Trophoblast cell (in vitro differentiated cells and primary cell): Measurements from ENCODE around the gene ARHGAP30.

Source experiments
- DNase-seq, 2 donors: peaks; one replicate each; pipeline ENCODE4 v3.0.0-alpha.2; 2016
- H2AFZ ChIP-seq: 2 replicates; pipeline ENCODE4 v1.6.1; 2013; ENCODE audit warnings: low read length, moderate library complexity, mild to moderate bottlenecking; ENCODE audit not compliant: insufficient read depth, poor library complexity
- H2AK5ac ChIP-seq: 2 replicates; pipeline ENCODE4 v1.6.1; 2013; ENCODE audit warnings: mild to moderate bottlenecking, low read length
- H2BK120ac ChIP-seq: 2 replicates; pipeline ENCODE4 v1.6.1; 2013; ENCODE audit warnings: low read length, mild to moderate bottlenecking, moderate library complexity; ENCODE audit not compliant: insufficient read depth, poor library complexity
- H2BK12ac ChIP-seq: 2 replicates; pipeline ENCODE4 v1.6.1; 2013; ENCODE audit warnings: mild to moderate bottlenecking, low read length, moderate library complexity
- H2BK5ac ChIP-seq: 2 replicates; pipeline ENCODE4 v1.6.1; 2013; ENCODE audit warnings: low read length, low read depth, moderate library complexity, mild to moderate bottlenecking; ENCODE audit not compliant: poor library complexity
- H3K14ac ChIP-seq: 2 replicates; pipeline ENCODE4 v1.6.1; 2013; ENCODE audit warnings: mild to moderate bottlenecking, low read length
- H3K18ac ChIP-seq: 2 replicates; pipeline ENCODE4 v1.6.1; 2013; ENCODE audit warnings: mild to moderate bottlenecking, low read length
- H3K23ac ChIP-seq: 2 replicates; pipeline ENCODE4 v1.6.1; 2013; ENCODE audit warnings: low read length
- H3K27ac ChIP-seq: 2 replicates; pipeline ENCODE4 v1.5.1; 2013; ENCODE audit warnings: low read depth, mild to moderate bottlenecking, inconsistent platforms, low read length, moderate library complexity
- H3K27me3 ChIP-seq: 2 replicates; pipeline ENCODE4 v1.6.1; 2013; ENCODE audit warnings: inconsistent platforms, mild to moderate bottlenecking, low read length, moderate library complexity; ENCODE audit not compliant: insufficient read depth
- H3K36me3 ChIP-seq, 2 experiments: 1 replicate in 1 of 2; 2 replicates in 1 of 2; pipeline ENCODE4 v1.6.1; 2013; ENCODE audit warnings: low read length in 2 of 2, mild to moderate bottlenecking in 2 of 2, moderate library complexity in 1 of 2; ENCODE audit not compliant: insufficient read depth in 2 of 2, control insufficient read depth in 1 of 2
- H3K4ac ChIP-seq: 2 replicates; pipeline ENCODE4 v1.6.1; 2013; ENCODE audit warnings: low read depth, mild to moderate bottlenecking, low read length, moderate library complexity
- H3K4me1 ChIP-seq, 2 experiments: 1 replicate in 1 of 2; 2 replicates in 1 of 2; pipeline ENCODE4 v1.6.1; 2013; ENCODE audit warnings: low read length in 2 of 2, mild to moderate bottlenecking in 2 of 2, moderate library complexity in 1 of 2; ENCODE audit not compliant: insufficient read depth in 2 of 2, control insufficient read depth in 1 of 2
- H3K4me2 ChIP-seq: 2 replicates; pipeline ENCODE4 v1.6.1; 2013; ENCODE audit warnings: inconsistent platforms, mild to moderate bottlenecking, low read length, moderate library complexity
- H3K4me3 ChIP-seq: 2 replicates; pipeline ENCODE4 v1.5.1; 2013; ENCODE audit warnings: mild to moderate bottlenecking, low read depth, low read length, inconsistent platforms
- H3K79me1 ChIP-seq: one replicate; pipeline ENCODE4 v1.6.1; 2013; ENCODE audit warnings: low read length
- H3K79me2 ChIP-seq: 2 replicates; pipeline ENCODE4 v1.6.1; 2013; ENCODE audit warnings: low read length, mild to moderate bottlenecking; ENCODE audit not compliant: control insufficient read depth, insufficient read depth, poor library complexity
- H3K9ac ChIP-seq: 2 replicates; pipeline ENCODE4 v1.6.1; 2013; ENCODE audit warnings: mild to moderate bottlenecking, low read length
- H3K9me3 ChIP-seq: 2 replicates; pipeline ENCODE4 v1.6.1; 2013; ENCODE audit warnings: low read depth, mild to moderate bottlenecking, control low read depth, inconsistent platforms, low read length; ENCODE audit not compliant: insufficient read depth
- H4K12ac ChIP-seq: 2 replicates; pipeline ENCODE4 v1.6.1; 2013; ENCODE audit warnings: low read depth, mild to moderate bottlenecking, low read length, moderate library complexity
- H4K8ac ChIP-seq: 2 replicates; pipeline ENCODE4 v1.6.1; 2013; ENCODE audit warnings: low read depth, mild to moderate bottlenecking, low read length, moderate library complexity
- H4K91ac ChIP-seq: one replicate; pipeline ENCODE4 v1.6.1; 2013; ENCODE audit warnings: low read depth, mild to moderate bottlenecking, low read length, moderate library complexity
- WGBS: extraction: QIAGEN DNeasy Blood & Tissue Kit; methylation state at CpG from one replicate; pipeline ENCODE4 v1.1.7; 2013; ENCODE audit warnings: missing lambda C conversion rate; ENCODE audit not compliant: insufficient read length, insufficient coverage; ENCODE audit errors: extremely low coverage; 5-methylcytosine and 5-hydroxymethylcytosine counted together

Gene ARHGAP30

DNA sequence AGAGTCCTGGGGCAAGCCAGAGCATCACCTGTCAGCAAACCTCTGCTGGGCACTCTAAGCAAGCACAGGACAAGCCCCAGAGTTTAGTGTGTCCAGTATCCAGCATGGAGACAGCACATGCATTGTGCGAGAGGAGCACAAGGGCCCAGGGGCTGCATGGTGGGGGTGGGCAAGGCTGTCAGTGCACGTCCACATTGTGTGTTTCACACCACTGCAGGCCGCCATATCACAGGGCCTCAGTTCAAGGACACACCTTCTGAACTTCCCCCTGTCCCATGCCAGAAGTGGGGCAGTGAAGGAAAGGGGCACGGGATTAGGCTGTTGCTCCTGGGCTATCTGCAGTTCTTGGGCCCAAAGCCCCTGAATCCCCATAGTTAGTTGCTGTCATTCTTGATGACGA, 30.1 kb downstream of the ARHGAP30 start:
- H3K79me2 ChIP-seq, result peaks cover 9% of the 10 kb centered on the region
- no peak overlapping the region for H3K4ac ChIP-seq
- H3K79me1 ChIP-seq, result peaks cover 8% of the 10 kb centered on the region
- no peaks in the 10 kb centered on the region for H3K27me3 ChIP-seq
- no peak overlapping the region for H3K4me2 ChIP-seq
- H2BK12ac ChIP-seq, result no peak overlapping the region
- peaks cover 31 to 36% of the 10 kb centered on the region in 2 experiments for H3K36me3 ChIP-seq
- no peak overlapping the region for H3K4me3 ChIP-seq
- no peak overlapping the region for H3K23ac ChIP-seq
- H2AFZ ChIP-seq, result no peak overlapping the region
- no peak overlapping the region for H3K27ac ChIP-seq
- peaks cover 3% of the 10 kb centered on the region for H3K9me3 ChIP-seq
- no peak overlapping the region for H4K12ac ChIP-seq
- no peak overlapping the region for H4K8ac ChIP-seq
- H3K18ac ChIP-seq, result no peak overlapping the region
- no peak overlapping the region for H2AK5ac ChIP-seq
- no peak overlapping the region for H2BK120ac ChIP-seq
- no CpG with 5 or more reads among the region's 5 CpGs for WGBS
- no peak overlapping the region for H3K9ac ChIP-seq
- no peak overlapping the region for H4K91ac ChIP-seq
- H3K14ac ChIP-seq, result no peak overlapping the region
- DNase-seq, result no peak
- peaks cover 5 to 10% of the 10 kb centered on the region in 2 experiments for H3K4me1 ChIP-seq
- H2BK5ac ChIP-seq, result no peak overlapping the region

DNA sequence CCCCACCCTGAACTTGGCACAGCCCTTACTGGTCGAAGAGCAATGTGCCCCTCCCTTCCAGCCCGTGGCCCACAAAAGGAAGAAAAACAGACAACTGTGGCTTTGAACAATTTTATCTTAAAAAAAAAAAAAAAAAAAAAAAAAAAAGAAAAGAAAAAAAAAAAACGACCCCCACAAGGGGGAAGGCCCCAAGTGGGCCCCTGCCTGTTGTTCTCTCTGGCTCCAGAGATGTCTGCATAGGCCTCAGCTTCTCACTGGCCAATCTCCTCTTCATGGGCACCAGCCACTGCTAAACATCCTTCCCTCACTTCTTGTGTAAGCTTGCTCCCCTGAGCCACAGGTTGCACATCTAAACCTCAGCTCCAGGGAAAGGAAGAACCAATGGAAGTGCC, 30.5 kb downstream of the ARHGAP30 start:
- Histone ChIP-seq H3K9ac (peak overlapping the region; percentile 18), H3K79me1 (peaks cover 8% of the 10 kb centered on the region), H3K14ac (no peak overlapping the region), H3K79me2 (peaks cover 8% of the 10 kb centered on the region), H2AK5ac (no peak overlapping the region), H3K18ac (no peak overlapping the region), H4K8ac (no peak overlapping the region), H4K91ac (no peak overlapping the region), H2BK5ac (no peak overlapping the region), H3K23ac (no peak overlapping the region), H2BK12ac (no peak overlapping the region), H3K36me3 (peaks cover 31 to 36% of the 10 kb centered on the region in 2 experiments), H3K4me2 (peak overlapping the region; percentile 89), H3K27ac (no peak overlapping the region), H3K4me1 (peaks cover 5 to 10% of the 10 kb centered on the region in 2 experiments), H2BK120ac (no peak overlapping the region), H3K4ac (no peak overlapping the region), H2AFZ (peak overlapping the region; percentile 94), H4K12ac (no peak overlapping the region), H3K4me3 (peak overlapping the region; percentile 85), H3K9me3 (peaks cover 3% of the 10 kb centered on the region), H3K27me3 (no peaks in the 10 kb centered on the region)
- WGBS, result no CpG with 5 or more reads among the region's 3 CpGs
- no peak for DNase-seq

GRCh38 chr1:161038523-161039153, 31.1 kb downstream of the ARHGAP30 start, which contains the start of gene TSTD1:
TSS of gene TSTD1 (minus strand) at chr1:161038964. CDS start at chr1:161038889, 75 bp downstream.
- Histone ChIP-seq H2AK5ac (peak within 1 kb of the TSS; percentile 80), H3K36me3 (peaks cover 31 to 36% of the 10 kb centered on the region in 2 experiments), H3K9me3 (peaks cover 3% of the 10 kb centered on the region), H4K91ac (peak within 1 kb of the TSS; percentile 84), H2BK5ac (peak within 1 kb of the TSS; percentile 15), H3K27me3 (no peaks in the 10 kb centered on the region), H3K18ac (peak within 1 kb of the TSS; percentile 70), H2BK12ac (peak within 1 kb of the TSS; percentile 47), H2BK120ac (peak within 1 kb of the TSS; percentile 61), H2AFZ (peak within 1 kb of the TSS; percentile 94), H3K23ac (no peak within 1 kb of the TSS), H3K14ac (peak within 1 kb of the TSS; percentile 62), H4K8ac (peak within 1 kb of the TSS; percentile 52), H3K79me1 (peaks cover 8% of the 10 kb centered on the region), H3K79me2 (peaks cover 7% of the 10 kb centered on the region), H3K9ac (peak within 1 kb of the TSS; percentile 34), H3K4me1 (peaks cover 5 to 14% of the 10 kb centered on the region in 2 experiments), H4K12ac (peak within 1 kb of the TSS; percentile 9), H3K4me2 (peak within 1 kb of the TSS; percentile 89), H3K4ac (peak within 1 kb of the TSS; percentile 89), H3K4me3 (peak within 1 kb of the TSS; percentile 85), H3K27ac (peak within 1 kb of the TSS; percentile 56)
- WGBS, result no CpG with 5 or more reads among the region's 54 CpGs
- peak; percentile 78 to 79 for DNase-seq

DNA sequence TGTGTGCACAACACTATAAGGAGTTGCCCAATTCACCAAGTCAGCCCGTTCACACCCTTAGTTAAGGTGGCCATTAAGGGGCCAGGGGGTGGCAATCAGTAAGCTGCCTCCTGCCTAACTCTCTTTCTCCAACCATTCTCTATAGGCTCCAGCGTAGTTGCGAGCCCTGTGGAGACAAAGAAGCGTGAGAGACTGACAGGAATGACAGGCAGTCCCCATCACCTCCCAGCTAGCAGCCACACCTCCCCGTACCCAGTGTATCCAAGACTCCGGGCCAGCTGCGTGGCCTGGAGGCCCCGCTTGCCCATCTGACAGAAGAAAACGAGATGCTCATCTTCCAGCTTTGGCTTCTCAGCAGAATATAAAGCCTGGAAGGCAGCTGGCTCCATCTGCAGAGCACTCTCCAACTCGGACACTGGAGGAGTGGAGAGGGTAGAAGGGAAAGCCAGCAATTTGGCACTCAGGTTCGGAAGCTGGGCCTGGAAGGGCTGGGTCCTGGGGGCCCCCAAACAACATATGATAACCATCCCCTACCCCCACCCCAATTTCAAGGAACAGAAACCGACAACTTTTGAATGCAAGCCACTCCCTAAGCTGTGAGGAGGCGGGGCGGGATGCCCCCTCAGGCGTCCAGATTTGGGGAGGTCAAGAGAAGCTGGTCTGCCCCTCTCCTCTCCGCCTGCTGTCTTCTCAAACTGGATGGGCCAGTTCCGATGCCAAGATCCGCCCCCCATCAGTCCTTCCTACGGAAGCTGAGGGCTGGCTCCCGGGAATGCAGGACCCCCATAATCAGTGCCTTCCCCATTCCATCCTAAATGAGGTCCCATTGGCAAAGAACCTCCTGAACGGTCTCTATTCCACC, 31.8 kb downstream of the ARHGAP30 start:
- Histone ChIP-seq H2BK12ac (peak overlapping the region; percentile 47), H3K9ac (peak overlapping the region; percentile 34), H3K4me2 (peak overlapping the region; percentile 89), H2BK120ac (peak overlapping the region; percentile 61), H3K27me3 (no peaks in the 10 kb centered on the region), H4K91ac (peak overlapping the region; percentile 84), H4K8ac (peak overlapping the region; percentile 52), H3K4ac (peak overlapping the region; percentile 89), H2BK5ac (peak overlapping the region; percentile 15), H3K9me3 (peaks cover 3% of the 10 kb centered on the region), H3K23ac (no peak overlapping the region), H3K79me2 (peaks cover 7% of the 10 kb centered on the region), H3K79me1 (peaks cover 8% of the 10 kb centered on the region), H2AK5ac (peak overlapping the region; percentile 80), H3K4me1 (peaks cover 5 to 15% of the 10 kb centered on the region in 2 experiments), H3K27ac (peak overlapping the region; percentile 56), H3K14ac (peak overlapping the region; percentile 62), H3K4me3 (peak overlapping the region; percentile 85), H2AFZ (peak overlapping the region; percentile 94), H4K12ac (peak overlapping the region; percentile 31), H3K36me3 (peaks cover 31 to 36% of the 10 kb centered on the region in 2 experiments), H3K18ac (peak overlapping the region; percentile 70)
- no CpG with 5 or more reads among the region's 21 CpGs for WGBS
- peak; percentile 39 to 40 for DNase-seq
